Measurements from ENCODE around the gene BZW1.

GRCh38 chr2:200773083-200773482 is 38.6 kb upstream of the BZW1 start:
- TF ChIP-seq CTCF (IDR thresholded peaks at IDR 0.05) = no peak
- TF ChIP-seq POLR2A (IDR thresholded peaks at IDR 0.05) = no peak
- no peak for TF ChIP-seq POLR2AphosphoS5 (IDR thresholded peaks at IDR 0.05)
